ENCODE data around the gene MRM2.

GRCh38 chr7:2217716-2218443, 24.1 kb downstream of the MRM2 start:
- TF ChIP-seq CTCF (IDR thresholded peaks at IDR 0.05; ENCODE audit: poor library complexity, severe bottlenecking): no peak
- no peak for TF ChIP-seq POLR2AphosphoS5 (IDR thresholded peaks at IDR 0.05)
- no peak for TF ChIP-seq EZH2 (IDR thresholded peaks at IDR 0.05; ENCODE audit: borderline replicate concordance, insufficient read depth, low read length, poor library complexity, severe bottlenecking)
- TF ChIP-seq EP300 (conservative IDR thresholded peaks at IDR 0.05; ENCODE audit: poor library complexity, severe bottlenecking): no peak
- TF ChIP-seq RAD21 (conservative IDR thresholded peaks at IDR 0.05): no peak
- TF ChIP-seq MXI1 (conservative IDR thresholded peaks at IDR 0.05; ENCODE audit: poor library complexity, severe bottlenecking): no peak
- TF ChIP-seq REST (IDR thresholded peaks at IDR 0.05; ENCODE audit: borderline replicate concordance): no peak
- no peak for TF ChIP-seq TAF1 (IDR thresholded peaks at IDR 0.05; ENCODE audit: low read depth)
